Inferior parietal cortex (tissue), 1 donor: ENCODE measurements around the gene OTOP2.

Experiments
- DNase-seq: peaks from one replicate; pipeline ENCODE4 v3.0.0-alpha.2; 2016; ENCODE audit errors: extremely low spot score

The OTOP2 gene

DNA sequence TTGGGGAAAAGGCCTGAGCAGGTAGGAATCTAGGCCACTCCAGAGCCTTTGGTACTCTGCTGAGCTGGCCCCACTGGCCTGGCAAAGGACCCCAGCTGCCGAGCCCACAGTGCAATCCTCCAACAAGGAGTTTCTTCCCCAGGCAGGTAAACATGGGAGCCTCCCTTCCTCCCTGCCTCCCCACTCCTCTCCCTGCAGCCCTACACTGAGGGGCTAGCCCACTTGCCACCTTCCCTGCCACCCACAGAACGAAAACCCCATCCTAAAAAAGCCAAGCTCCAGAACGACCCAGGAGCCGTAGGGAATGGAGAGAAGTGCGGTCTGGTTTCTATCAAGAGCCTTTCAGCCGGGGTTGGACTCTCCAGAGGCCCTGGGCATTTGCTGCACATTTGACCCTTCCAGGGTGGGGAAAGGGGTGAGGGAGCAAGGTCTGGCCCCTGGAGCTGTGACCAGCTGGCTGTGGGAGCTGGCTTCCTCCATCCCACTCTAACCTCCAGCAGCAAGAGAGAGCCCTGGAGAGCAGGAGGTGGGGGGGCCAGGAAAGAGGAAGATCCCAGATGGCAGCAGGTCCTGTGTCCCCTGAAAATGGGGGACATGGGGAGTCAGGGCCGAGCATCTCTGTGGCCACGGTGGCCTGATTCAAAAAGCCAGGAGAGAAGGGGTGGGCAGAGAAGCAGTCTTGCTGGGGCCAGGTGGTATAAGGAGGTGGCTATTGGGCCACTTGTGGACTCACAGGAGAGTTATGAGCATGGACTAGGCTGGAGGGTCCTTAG lies 47.2 kb downstream of the OTOP2 start:
- no peak for DNase-seq

DNA sequence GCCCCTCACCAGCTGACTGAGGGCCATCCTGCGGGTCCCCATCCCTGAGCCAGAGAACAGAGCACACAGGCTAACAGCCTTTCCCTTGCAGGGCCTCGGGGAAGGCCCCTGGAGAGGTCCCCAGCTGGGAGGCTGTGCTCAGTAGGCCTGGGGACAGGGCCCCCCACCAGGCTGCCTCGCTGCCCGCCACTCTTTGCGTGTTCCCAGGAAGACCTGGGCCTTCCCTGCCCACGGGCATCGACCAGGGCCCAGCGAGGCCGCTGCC lies 47.7 kb downstream of the OTOP2 start:
- no peak for DNase-seq

DNA sequence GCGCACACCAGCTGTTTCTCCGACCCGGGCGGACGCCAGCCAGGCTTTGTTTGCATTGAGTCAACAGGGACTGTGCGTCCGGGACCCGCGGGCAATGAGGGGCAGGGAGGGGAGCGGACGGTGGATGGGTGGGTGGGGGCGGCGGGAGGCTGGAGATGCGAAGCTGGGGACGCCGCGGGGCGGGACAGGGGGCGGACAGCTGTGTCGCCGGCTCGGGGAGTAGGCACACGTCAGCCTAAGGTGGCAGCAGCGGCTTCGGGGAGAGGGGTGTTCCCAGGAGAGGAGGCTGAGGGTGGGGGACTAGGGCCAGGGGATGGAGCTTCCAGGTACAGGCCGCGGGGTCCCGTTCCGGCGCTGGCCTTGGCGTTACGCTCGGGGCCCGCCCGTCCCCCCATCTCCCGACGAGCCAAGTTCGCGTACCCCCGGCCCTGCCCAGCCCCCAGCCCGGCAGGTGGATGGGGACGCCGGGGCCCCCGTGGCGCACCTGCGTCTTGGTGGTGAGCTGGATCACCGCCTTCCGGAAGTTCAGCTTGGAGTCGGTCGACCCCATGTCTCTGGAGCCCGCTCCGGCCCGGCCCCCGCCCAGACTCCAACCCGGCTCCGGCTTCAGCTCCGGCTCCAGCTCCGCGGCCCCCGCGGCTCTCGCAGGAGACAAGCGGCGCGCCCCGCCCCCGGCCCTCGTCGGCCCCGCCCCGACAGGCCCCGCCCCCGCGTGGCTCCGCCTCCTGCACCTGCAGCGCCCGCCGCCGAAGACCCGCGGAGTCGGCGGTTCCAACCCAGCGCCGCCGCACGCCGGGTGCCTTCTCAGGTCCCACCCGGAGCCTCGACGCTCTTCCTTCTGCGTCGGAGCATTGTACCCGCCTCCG lies 48.3 kb downstream of the OTOP2 start, which contains the start of gene HID1:
Gene HID1, minus strand, starts transcription at position 653 of the 866 bp plus-strand sequence. Its CDS starts 103 bp downstream, at position 550.
- DNase-seq, result peak; percentile 53

DNA sequence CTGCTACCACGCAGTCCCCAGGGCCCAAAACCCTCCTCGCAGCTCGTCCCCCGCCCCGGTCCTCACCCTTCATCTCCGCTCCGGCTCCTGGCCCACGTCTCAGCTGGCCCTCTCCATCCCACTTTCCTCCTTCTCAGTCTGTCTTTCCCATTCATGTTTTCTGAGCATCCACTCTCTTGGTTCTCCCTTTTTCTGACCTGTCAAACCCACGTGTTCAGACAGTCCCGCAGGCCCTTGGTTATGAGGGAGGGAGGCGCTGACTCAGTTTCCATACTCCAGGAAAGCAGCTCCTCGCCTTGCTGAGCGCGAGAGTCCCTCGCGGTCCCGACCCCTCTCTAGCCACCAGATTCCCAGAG lies 48.9 kb downstream of the OTOP2 start:
- no peak for DNase-seq

DNA sequence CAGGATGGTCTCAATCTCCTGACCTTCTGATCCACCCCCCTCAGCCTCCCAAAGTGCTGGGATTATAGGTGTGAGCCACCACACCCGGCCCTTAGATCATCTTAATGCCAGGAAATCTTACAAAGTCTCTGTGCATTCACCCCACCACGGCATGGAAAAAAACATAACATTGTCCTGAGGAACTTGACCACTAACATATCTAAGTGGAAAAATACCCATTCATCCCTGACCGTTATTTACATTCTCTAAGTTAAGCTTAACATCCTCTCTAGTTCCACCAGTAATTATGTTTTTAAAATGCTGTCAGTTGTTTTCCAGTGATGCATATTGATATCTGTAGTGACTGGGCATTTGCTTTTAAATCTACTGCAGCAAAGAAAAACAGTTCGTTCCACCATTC lies 51.9 kb downstream of the OTOP2 start:
- no peak for DNase-seq

DNA sequence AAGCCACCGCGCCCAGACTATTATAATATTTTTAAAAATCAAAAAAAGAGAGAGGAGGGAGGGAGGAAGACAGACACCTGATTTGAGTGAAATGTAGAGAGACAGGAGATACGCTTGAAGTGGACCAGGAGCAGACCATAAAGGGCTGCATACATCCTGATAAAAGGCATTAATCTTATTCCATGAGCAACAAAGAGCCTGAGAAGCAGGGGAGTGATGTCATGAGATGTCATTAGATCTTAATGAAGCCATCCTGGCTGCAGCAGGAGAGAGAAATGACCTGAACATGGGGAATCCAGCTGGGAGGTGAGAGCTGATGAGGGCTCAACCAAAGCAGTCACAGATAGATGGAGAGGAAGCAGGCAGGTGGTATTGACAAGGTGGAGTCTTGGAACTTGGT lies 53.7 kb downstream of the OTOP2 start:
- DNase-seq, result no peak

DNA sequence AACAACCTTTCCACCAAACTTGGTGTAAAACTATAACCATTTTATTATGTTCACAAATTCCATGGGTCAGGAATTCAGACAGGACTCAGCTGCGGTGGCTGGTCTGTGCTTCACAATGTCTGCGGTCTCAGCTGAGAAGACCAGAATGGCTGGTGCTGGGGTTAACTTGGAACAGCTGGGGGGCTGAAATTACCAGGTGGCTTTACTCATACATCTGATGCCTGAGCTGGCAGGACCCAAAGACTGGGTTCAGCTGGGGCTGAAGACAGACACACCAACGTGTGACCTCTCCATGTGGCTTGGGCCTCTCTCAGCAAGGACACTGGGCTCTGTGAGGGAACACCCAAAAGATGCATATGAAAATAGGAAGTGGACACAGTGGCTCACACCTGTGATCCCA lies 54.2 kb downstream of the OTOP2 start:
- no peak for DNase-seq

DNA sequence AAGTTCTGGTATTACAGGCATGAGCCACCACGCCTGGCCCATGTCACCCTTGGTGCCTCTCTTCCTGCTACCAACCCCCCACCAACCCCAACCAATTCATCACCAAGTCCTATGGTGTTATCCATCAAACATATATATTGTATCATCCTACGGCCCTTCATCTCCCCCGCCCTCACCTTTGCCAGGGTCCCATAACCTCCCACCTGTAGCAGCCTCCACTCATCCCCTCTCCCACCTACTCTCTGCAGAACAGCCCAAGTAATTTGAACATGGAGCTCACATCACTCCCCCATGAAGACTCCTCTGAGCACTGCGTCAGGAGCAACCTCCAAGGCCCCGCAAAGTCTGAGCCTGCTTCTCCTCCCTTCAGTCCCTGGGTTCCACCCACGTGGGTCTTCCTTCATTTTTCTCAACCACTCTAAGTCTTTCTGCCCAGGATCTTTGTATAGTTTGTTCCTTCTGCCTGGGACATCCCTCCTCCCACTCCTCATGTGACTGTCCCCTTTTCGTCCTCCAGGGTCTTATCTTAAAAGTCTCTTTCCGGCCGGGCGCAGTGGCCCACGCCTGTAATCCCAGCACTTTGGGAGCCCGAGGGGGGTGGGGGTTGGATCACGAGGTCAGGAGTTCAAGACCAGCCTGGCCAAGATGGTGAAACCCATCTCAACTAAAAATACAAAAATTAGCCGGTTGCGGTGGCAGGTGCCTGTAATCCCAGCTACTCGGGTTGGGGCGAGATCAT lies 55.5 kb downstream of the OTOP2 start:
- DNase-seq, result no peak

DNA sequence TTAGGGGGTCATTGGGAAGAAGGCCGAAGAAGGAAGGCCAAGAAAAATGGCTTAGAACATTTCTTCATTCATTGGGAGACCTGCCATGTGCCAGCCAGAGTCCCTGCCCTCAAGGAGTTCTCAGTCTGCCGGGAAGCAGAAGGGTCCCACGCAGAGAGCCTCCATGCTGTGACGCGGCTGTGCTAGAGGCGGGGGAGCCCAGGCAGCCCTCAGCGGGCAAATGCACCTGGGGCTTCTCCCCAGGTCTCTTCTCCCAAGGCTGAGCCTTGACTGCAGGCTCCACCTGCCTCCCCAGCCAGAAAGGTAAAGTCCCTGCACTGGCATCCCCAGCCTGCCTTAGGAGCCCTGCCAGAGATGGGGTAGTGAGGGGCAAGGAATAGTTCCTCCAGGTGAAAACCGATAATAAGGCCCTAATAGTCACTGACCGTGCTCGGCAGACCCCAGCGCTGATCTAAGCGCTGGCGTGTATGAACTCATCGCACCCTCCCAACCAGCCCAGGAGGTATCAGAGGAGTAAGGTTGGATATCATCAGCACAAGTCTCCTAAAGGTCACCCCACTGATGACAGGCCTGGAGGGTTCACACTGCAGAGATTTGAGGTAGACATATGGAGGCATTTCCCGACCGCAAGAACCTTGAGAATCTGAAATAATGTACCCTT lies 57.4 kb downstream of the OTOP2 start:
- no peak for DNase-seq

DNA sequence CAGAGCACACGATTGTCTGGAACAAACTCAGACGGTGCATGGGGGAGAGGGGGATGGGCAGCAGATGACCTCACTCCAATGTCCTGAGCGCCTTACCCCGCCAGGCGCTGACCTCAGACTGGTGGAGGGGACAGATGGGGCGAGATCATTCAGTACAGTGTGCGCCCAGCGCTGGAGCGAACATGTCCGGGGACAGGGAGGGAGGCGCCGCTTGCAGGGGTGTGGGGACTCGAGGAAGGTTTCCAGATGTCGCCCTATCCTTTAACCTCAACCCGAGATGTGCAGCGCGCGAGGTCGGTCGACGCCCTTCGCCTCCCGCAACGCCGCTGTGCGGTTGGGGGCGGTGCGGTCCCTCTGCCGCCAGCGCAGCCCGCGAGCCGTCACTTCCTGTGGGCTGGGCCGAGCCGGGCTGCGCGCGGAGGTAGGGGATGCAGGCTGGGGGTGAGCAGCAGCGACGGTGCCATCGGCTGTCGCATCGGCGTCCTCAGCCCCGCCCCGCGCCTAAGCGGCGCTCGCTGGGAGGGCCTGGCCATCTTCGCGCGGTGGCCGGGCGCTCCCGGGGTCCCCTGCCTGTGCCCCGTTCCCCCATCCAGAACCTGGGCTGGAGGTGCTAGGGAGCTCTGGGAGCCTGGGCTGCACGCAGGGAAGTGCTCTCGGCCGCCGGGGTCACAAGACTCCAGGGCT lies 58.0 kb downstream of the OTOP2 start:
- DNase-seq, result peak; percentile 81

DNA sequence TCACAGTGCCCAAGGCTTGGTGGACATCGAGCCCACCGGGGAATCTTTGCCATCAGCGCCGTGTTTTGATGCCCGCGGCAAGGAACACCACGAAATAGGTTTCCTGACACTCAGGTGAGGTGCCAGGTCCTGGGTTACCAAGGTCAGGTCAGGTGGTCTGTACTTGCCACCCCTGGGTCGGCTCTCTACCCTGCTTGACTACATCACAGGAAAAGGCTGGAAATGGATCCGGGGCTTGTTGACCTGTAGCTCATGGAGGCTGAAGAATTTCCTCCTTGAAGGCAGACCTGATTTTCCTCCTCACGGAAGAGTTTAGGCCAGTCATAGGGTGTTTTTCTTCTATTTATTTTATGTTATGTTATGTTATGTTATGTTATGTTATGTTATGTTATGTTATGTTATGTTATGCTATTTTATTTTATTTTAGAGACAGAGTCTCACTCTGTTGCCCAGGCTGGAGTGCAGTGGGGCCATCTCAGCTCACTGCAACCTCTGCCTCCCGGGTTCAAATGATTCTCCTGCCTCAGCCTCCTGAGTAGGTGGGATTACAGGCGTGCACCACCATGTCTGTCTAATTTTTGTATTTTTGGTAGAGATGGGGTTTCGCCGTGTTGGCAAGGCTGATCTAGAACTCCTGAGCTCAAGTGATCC lies 58.7 kb downstream of the OTOP2 start:
- peak; percentile 56 for DNase-seq
